B cell (primary cell): Measurements from ENCODE around the gene OR2T2. TPM values are rescaled to one million over a fixed set of nuclear protein-coding genes. Genes with fewer than 3 reads are reported as not detected.
"Not testable (repeated sequence)": the region's sequence is repeated elsewhere in the genome, so short reads cannot be mapped to it uniquely, and the experiment has no call there.

Experiments
- ATAC-seq: fragments of 200-7000 bp; cut with Tn5 transposase; one replicate; pipeline ENCODE4 v1.10.0; 2021; ENCODE audit warnings: low read depth, mild to moderate bottlenecking, moderate number of reproducible peaks, moderate library complexity
- CTCF ChIA-PET: fragments of 350-600 bp; sonication (Branson Sonifier 250); formaldehyde crosslinking; loops from one replicate; lab custom pipeline; 2021; ENCODE audit warnings: antibody characterized with exemption, inconsistent platforms; lab: Charles Lee
- POLR2A ChIA-PET: fragments of 350-600 bp; sonication (Branson Sonifier 250); formaldehyde crosslinking; loops from one replicate; lab custom pipeline; 2021; ENCODE audit warnings: antibody characterized with exemption; lab: Charles Lee
- DNase-seq: peaks from one replicate; pipeline ENCODE4 v3.0.0; 2013
- H2AFZ ChIP-seq: 2 replicates; pipeline ENCODE4 v1.6.1; 2012; ENCODE audit warnings: mild to moderate bottlenecking, low read depth, low read length; ENCODE audit not compliant: insufficient read depth, poor library complexity, severe bottlenecking
- H3K27ac ChIP-seq, 2 donors: 1 replicate in 1 of 2; 2 replicates in 1 of 2; pipeline ENCODE4 v1.5.1; 2012 to 2013; ENCODE audit warnings: low read length in 2 of 2, mild to moderate bottlenecking in 2 of 2, moderate library complexity in 1 of 2
- H3K27me3 ChIP-seq, 4 experiments: fragments of 200-600 bp in 1 of 4; sonication (generic) in 1 of 4; replicated peaks in 1 of 4; 1 replicate in 2 of 4; 2 replicates in 2 of 4; pipeline versions ENCODE4 v1.6.1 to v1.7.0; 2013 to 2016; ENCODE audit warnings: low read length in 3 of 4, mild to moderate bottlenecking in 2 of 4, mixed read lengths in 1 of 4, moderate library complexity in 1 of 4; ENCODE audit not compliant: insufficient read depth in 4 of 4, control insufficient read depth in 3 of 4; ENCODE audit errors: control extremely low read depth in 1 of 4
- H3K36me3 ChIP-seq, 2 experiments: replicated peaks in 1 of 2; 1 replicate in 1 of 2; 2 replicates in 1 of 2; pipeline versions ENCODE4 v1.6.1 to v1.7.1; 2013; ENCODE audit warnings: low read length in 1 of 2; ENCODE audit not compliant: insufficient read depth in 2 of 2, control insufficient read depth in 1 of 2; ENCODE audit errors: control extremely low read depth in 1 of 2, extremely low read depth in 1 of 2
- H3K4me1 ChIP-seq, 2 donors: fragments of 200-600 bp in 1 of 2; sonication (generic) in 1 of 2; 1 replicate in 1 of 2; 2 replicates in 1 of 2; pipeline versions ENCODE4 v1.5.1 to v1.6.1; 2013 to 2017; ENCODE audit warnings: low read length in 2 of 2; ENCODE audit not compliant: control insufficient read depth in 2 of 2, insufficient read depth in 2 of 2
- H3K4me2 ChIP-seq: replicated peaks from 2 replicates; pipeline ENCODE3; 2012; ENCODE audit warnings: mild to moderate bottlenecking, low read depth, low read length; ENCODE audit not compliant: poor library complexity, severe bottlenecking
- H3K4me3 ChIP-seq, 5 experiments: fragments of 200-600 bp in 1 of 5; sonication (generic) in 1 of 5; 1 replicate in 3 of 5; 2 replicates in 2 of 5; pipeline versions ENCODE4 v1.5.1 to v1.7.0; 2011 to 2016; ENCODE audit warnings: low read length in 4 of 5, mild to moderate bottlenecking in 4 of 5, low read depth in 2 of 5, control low read depth in 1 of 5, moderate library complexity in 1 of 5; ENCODE audit not compliant: insufficient read depth in 1 of 5; ENCODE audit errors: control extremely low read depth in 1 of 5, extremely low read depth in 1 of 5
- H3K79me2 ChIP-seq: fragments of 200-600 bp; sonication (generic); one replicate; pipeline ENCODE4 v1.6.0; 2016; ENCODE audit warnings: low read length; ENCODE audit not compliant: control insufficient read depth, insufficient read depth
- H3K9ac ChIP-seq: fragments of 200-600 bp; sonication (generic); 2 replicates; pipeline ENCODE4 v1.6.1; 2017; ENCODE audit warnings: mild to moderate bottlenecking, low read length, moderate library complexity
- H3K9me3 ChIP-seq, 3 donors: one replicate each; pipeline versions ENCODE4 v1.6.1 to v1.7.1; 2013; ENCODE audit warnings: low read length in 2 of 3; ENCODE audit not compliant: control insufficient read depth in 2 of 3, insufficient read depth in 1 of 3; ENCODE audit errors: control extremely low read depth in 1 of 3
- H4K20me1 ChIP-seq: 2 replicates; pipeline ENCODE4 v1.6.0; 2012; ENCODE audit warnings: mild to moderate bottlenecking, low read length; ENCODE audit not compliant: insufficient read depth, control insufficient read depth, poor library complexity, severe bottlenecking
- H3K27ac Mint-ChIP-seq: one replicate; pipeline ENCODE4 v1.8.0; 2021; ENCODE audit warnings: mixed read lengths
- H3K27me3 Mint-ChIP-seq: one replicate; pipeline ENCODE4 v1.8.0; 2021; ENCODE audit warnings: mixed read lengths
- H3K4me1 Mint-ChIP-seq: one replicate; pipeline ENCODE4 v1.8.0; 2021; ENCODE audit warnings: mixed read lengths
- H3K4me3 Mint-ChIP-seq: one replicate; pipeline ENCODE4 v1.8.0; 2021; ENCODE audit warnings: mixed read lengths
- H3K9me3 Mint-ChIP-seq: one replicate; pipeline ENCODE4 v1.8.0; 2022; ENCODE audit warnings: mixed read lengths; ENCODE audit not compliant: insufficient read depth
- WGBS: methylation state at CpG from one replicate; pipeline ENCODE4 v1.1.5; 2013; ENCODE audit warnings: missing lambda C conversion rate; ENCODE audit not compliant: insufficient coverage; 5-methylcytosine and 5-hydroxymethylcytosine counted together
- intact Hi-C: fragments of 100-400 bp; cut with micrococcal nuclease; formaldehyde crosslinking; loops from one replicate; pipeline ENCODE4 v1.10.0; 2022
- polyA plus RNA-seq: library from polyadenylated mRNA; depleted of rRNA; stranded (reverse); fragments of >200 nt; gene quantifications from 2 replicates; pipeline ENCODE4 v1.2.3, GENCODE V29; 2012
- total RNA-seq, 2 donors: library from RNA; stranded (reverse); fragments of 120-200 nt in 1 of 2; gene quantifications; 1 replicate in 1 of 2; 2 replicates in 1 of 2; pipeline versions ENCODE4 v1.2.3 to v1.2.4, GENCODE V29; 2013 to 2022

The OR2T2 gene
- total and polyA plus RNA-seq, 2 donors (not counting 1 experiment from before 2014, with no cell fraction given): 0.48 to 3.9 TPM

- H3K36me3 ChIP-seq, H3K9me3 ChIP-seq, H2AFZ ChIP-seq, H3K27ac ChIP-seq, H3K4me3 ChIP-seq, H3K27me3 Mint-ChIP-seq, H3K9ac ChIP-seq, intact Hi-C loops, ATAC-seq, H3K9me3 Mint-ChIP-seq, H3K79me2 ChIP-seq, H3K4me3 Mint-ChIP-seq, DNase-seq, H4K20me1 ChIP-seq, CTCF ChIA-PET, H3K27me3 ChIP-seq: not testable (repeated sequence)
- POLR2A ChIA-PET: interaction anchor here (0.5 kb wide), 1 partner anchor 201 kb away, joined by 3 read pairs; no protein-coding TSS in a partner anchor
- Histone ChIP-seq H3K4me2 (peak overlapping the region; percentile 22), H3K4me1 (peaks cover 30 to 34% of the 10 kb centered on the region in 2 donors)
- 58% methylated on average over 2 of the region's 4 CpGs for WGBS
- Mint-ChIP-seq H3K4me1 (peaks cover 27% of the 10 kb centered on the region), H3K27ac (peak overlapping the region; percentile 28)
Measured at GRCh38 chr1:248444603-248445002, 834 bp upstream of the OR2T2 start.

GRCh38 chr1:248448409-248449074 is 3.1 kb downstream of the OR2T2 start:
- H3K4me3 Mint-ChIP-seq, H3K27me3 ChIP-seq, POLR2A ChIA-PET, H3K9me3 Mint-ChIP-seq, CTCF ChIA-PET, H3K4me3 ChIP-seq, DNase-seq, H3K36me3 ChIP-seq, H3K4me2 ChIP-seq, intact Hi-C loops, H3K9ac ChIP-seq, H3K79me2 ChIP-seq, H2AFZ ChIP-seq, H4K20me1 ChIP-seq, H3K9me3 ChIP-seq, H3K27me3 Mint-ChIP-seq: not testable (repeated sequence)
- peak overlapping the region; percentile 46 for H3K27ac Mint-ChIP-seq
- peaks cover 35% of the 10 kb centered on the region for H3K4me1 Mint-ChIP-seq
- peak; percentile 84 for ATAC-seq
- peaks cover 37 to 40% of the 10 kb centered on the region in 2 donors for H3K4me1 ChIP-seq
- H3K27ac ChIP-seq: peak overlapping the region in 1 of 2 donors; percentile 81
- WGBS: no CpG with 5 or more reads among the region's 4 CpGs

- no CpG with 5 or more reads among the region's 6 CpGs for WGBS
- intact Hi-C loops, CTCF ChIA-PET, H3K27me3 ChIP-seq, H3K27me3 Mint-ChIP-seq, POLR2A ChIA-PET, H3K9me3 Mint-ChIP-seq, H3K9ac ChIP-seq, H3K4me2 ChIP-seq, H3K4me3 ChIP-seq, H3K9me3 ChIP-seq, DNase-seq, H3K79me2 ChIP-seq, H3K36me3 ChIP-seq, H4K20me1 ChIP-seq, ATAC-seq, H2AFZ ChIP-seq: not testable (repeated sequence)
- H3K4me1 ChIP-seq: peaks cover 29 to 33% of the 10 kb centered on the region in 2 donors
- H3K27ac ChIP-seq: peak overlapping the region; percentile 41 to 70
- Mint-ChIP-seq H3K27ac (peak overlapping the region; percentile 89), H3K4me3 (peak overlapping the region; percentile 72), H3K4me1 (peaks cover 27% of the 10 kb centered on the region)
Measured at GRCh38 chr1:248449821-248450465, 4.5 kb downstream of the OR2T2 start.
